Epidermal melanocyte (primary cell): ENCODE measurements around the gene POLR3A.
"Not testable (repeated sequence)": the region's sequence is repeated elsewhere in the genome, so short reads cannot be mapped to it uniquely, and the experiment has no call there.

Source experiments
- DNase-seq: peaks from one replicate; pipeline ENCODE4 v3.0.0; 2011; ENCODE audit warnings: low spot score; ENCODE audit not compliant: insufficient read length

The POLR3A gene

GRCh38 chr10:78023741-78024140 is 5.6 kb downstream of the POLR3A start:
- no peak for DNase-seq

DNA sequence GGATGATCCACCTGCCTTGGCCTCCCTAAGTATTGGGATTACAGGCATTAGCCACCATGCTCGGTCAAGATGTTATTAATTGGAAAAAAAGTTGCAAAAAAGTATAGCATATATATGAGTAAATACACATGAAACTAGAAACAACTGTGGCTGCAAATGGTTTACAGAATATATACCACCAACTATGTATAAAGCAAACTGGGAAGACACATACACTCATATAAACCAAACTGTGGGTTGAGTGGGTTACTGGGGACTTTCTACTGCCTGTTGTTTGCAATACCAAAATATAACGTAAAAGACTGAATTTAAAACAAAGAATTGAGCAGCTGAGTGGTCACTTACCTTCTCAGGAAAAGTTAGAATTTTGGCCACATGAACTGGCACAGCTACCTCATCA is 8.1 kb downstream of the POLR3A start:
- no peak for DNase-seq

DNA sequence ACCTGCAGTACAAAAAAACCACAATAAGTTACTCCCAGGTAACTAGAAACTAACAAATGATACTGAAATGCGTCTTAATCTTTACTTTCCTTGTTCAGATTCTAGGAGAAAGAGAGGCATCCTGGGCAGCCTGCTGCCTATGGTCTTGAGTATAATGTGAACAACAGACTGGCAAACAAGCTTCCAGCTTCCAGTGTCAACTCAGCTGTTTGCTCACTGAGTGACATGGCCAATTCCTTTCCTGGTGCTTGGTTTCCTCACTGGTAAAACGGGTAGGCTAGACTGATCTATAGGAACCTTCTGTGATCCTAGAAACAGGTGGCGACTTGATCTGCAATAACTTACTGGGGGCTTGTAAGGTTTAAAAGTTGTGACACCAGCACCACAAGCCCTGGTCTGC is 10.1 kb downstream of the POLR3A start:
- no peak for DNase-seq

DNA sequence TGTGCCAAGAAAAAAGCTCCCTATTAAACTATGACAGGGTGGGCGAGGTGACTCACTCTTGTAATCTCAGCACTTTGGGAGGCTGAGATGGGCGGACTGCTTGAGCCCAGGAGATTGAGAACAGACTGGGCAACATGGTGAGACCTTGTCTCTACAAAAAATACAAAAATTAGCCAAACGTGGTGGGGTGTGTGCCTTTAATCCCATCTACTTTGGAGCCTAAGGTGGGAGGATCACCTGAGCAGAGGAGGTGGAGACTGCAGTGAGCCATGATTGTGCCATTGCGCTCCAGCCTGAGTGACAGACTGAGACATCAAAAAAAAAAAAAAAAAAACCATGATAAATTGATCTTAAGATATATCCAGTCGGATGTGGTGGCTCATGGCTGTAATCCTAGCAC is 11.5 kb downstream of the POLR3A start:
- DNase-seq: no peak

DNA sequence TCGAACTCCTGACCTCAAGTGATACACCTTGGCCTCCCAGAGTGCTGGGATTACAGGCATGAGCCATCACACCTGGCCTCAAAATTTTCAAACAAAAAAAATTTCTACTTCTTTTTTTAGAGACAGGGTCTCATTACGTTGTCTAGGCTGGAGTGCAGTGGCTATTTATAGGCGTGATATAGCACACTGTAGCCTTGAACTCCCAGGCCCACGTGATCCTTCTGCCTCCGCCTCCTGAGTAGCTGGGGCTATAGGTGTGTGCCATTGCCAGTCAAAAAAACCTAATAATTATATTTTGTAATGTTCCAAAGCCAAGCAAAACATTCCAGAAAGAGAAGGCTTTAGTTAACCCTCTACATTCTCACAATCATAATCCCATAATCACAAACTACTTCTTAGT is 13.8 kb downstream of the POLR3A start:
- DNase-seq: no peak

GRCh38 chr10:78013564-78013963 is 15.8 kb downstream of the POLR3A start:
- DNase-seq: no peak

GRCh38 chr10:78011065-78011464 is 18.2 kb downstream of the POLR3A start:
- no peak for DNase-seq

GRCh38 chr10:78010278-78010677 is 19.0 kb downstream of the POLR3A start:
- DNase-seq: no peak

DNA sequence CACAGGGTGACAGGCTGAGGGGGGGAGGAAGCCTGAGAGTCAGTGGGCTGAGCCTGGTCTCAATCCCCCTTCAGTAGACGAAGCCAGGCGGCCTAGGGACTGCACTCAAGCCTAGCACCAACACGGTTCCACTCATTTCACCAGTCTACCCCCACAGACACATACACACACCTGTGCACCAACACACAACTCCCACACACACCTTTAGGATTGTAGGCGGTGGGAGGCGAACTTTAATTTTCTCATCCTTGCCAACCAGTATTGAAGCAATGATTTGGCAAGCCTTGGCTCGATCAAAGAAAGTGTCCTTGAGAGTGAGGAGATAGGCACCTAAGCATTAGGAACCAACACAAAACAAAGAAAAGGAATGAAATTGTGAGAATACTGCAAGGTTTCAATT is 19.7 kb downstream of the POLR3A start:
- DNase-seq: no peak

GRCh38 chr10:78007172-78007571 is 22.1 kb downstream of the POLR3A start:
- DNase-seq: no peak

DNA sequence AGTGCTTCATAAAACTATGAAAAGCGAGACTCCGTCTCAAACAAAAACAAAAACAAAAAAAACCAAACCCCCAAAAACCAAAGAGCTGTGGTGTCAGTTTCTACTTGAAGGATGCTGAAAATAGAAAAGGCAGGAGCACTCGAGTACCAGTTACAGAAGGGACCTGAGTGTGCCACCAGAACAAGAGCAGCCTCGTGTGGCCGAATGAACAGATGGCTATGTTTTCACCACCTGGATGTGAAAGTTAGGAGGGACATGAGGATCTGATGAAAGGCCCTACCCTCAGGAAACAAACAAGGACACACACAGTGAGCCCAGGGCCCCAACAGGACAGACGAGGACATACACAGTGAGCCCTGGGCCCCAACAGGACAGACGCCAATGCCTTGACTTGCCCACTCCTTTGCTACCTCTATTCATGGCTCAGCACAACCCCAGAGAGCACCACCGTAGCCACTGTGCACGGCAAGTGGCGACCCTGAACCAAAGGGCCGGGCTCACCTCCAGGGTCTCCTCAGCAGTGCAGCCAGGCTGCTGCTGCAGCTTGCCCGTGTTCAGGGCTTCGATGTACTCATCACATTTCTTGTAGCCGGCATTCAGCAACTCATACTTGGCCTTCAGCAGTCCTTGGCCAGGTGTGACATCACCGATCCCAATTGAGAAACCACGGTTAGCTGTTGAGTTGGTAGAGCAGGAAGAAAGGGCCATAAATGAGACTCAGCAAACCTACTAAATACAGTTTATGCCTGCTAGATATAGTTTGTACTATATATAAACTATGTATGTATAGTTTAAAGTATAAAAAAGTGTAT is 24.9 kb downstream of the POLR3A start:
- no peak for DNase-seq

GRCh38 chr10:78002541-78003288 is 26.6 kb downstream of the POLR3A start:
- no peak for DNase-seq

DNA sequence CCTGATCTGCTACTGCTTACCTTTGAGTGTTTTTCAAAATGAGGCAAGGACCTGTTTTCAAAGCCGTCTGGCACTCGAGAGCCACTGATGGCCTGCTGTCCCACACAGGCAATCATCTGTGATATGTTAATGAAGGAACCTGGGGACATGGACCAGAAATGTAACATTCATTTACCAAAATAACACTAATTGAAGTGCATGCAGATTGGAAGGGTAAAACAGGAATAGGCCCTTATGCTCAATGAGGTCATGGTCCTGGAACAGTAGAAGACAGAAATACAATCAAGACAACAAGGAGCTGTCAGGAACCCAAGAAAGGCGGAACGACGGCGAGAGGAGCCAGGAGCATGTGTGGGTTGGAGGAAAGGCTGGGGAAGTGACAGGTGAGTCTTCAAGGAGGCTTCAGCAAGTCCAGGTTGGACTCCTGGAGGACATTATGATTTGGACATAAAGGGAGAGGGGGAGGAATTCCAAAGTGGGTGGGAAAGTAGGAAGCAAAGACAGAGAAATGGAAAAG is 28.3 kb downstream of the POLR3A start:
- no peak for DNase-seq

GRCh38 chr10:78000206-78000605 is 29.1 kb downstream of the POLR3A start:
- DNase-seq: no peak

- not testable (repeated sequence) for DNase-seq
Observed at GRCh38 chr10:77998780-77999179, 30.5 kb downstream of the POLR3A start.

GRCh38 chr10:77993620-77994019 is 35.7 kb downstream of the POLR3A start:
- DNase-seq: no peak

- DNase-seq: no peak
Observed at GRCh38 chr10:77989081-77989724, 40.1 kb downstream of the POLR3A start.

DNA sequence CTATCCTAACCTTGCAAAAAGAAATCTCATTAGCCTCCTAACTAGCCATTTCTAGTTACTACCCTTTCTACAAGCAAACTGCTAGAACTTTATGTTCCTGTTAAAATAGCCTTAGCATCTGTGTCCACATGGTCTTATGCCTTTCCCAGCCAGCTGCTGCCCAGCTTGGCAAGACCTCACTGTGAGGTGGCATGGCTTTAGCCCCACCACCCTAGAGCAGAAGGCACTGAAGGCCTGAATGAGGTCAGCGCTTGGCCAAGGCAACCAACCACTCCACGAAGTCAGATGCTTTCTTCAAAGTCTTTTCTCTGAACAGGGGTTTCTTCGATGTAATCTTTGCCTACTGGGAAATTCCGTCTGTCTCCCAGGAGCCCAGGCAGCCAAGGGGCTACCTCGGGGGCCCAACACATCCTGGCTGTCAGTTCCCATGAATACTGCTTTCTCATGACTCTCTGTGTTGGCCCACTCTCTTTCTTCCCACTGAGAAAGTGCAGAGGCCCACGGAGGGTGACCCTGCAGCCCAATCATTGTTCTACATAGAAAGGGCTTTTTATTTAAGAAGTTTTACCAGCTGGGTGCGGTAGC is 41.6 kb downstream of the POLR3A start:
- no peak for DNase-seq

DNA sequence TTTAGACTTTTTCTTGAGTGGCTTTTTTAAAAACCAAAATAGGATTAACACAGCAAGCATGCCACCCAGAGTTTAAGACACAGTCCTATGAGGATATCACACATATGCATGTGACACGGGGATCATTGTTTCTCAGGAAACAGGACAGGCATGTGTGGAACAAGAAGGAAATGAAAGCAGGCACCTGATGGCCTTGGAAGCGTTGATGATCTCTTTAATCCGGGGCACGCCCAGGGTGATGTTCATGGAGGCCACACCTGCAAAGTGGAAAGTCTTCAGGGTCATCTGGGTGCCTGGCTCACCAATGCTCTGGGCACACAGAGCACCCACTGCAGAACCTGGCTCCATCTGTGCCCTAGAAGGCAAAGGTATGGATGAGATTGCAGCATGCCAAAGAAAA is 44.3 kb downstream of the POLR3A start:
- no peak for DNase-seq

GRCh38 chr10:77983384-77984341 is 45.7 kb downstream of the POLR3A start:
- no peak for DNase-seq

DNA sequence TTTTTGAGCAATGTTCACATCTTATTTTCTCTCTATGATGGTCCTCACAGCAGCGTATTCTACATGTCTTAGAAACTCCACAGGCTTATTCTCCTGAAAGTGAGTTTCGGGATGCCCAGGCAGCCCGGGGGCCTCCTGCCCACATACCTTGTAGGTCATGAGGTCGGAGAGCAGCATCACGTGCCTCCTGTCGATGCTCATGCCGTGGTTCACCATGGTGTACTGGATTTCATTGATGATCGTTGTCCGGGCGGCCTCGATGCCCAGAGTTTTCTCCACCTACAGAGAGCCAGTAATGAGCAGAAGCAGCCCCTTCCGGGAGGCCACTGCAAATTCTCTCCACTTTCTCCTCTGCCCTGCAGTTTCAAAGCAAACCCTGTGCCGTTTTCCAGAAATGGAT is 48.0 kb downstream of the POLR3A start:
- no peak for DNase-seq
